Measurements from ENCODE around the gene RUNX2. TPM values are rescaled to one million over a fixed set of nuclear protein-coding genes. Genes with fewer than 3 reads are reported as not detected.

The RUNX2 gene
- total and polyA plus RNA-seq, 4 donors = 1.8 to 6.7 (median 3.2) TPM

DNA sequence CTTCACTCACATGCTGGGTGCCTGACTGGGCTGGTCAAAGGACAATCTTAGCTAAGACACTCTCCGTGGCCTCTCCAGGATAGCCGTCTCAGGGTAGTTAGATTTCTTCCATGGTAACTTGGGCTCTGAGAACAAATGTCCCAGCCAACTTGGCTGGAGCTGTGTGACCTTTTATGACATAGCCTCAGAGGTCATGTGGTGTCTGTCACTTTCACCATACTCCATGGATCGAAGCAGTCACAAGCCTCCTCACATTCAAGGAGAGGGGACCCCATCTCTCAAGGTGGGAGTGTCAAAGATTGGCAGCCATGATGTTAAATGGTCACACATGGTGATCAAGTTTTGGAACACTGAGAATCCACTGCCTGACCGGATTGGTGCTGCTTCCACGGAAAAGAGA is 240.5 kb downstream of the RUNX2 start:
- Histone ChIP-seq H3K9me3 (ENCODE audit: control insufficient read depth in 4 of 4, insufficient read depth in 3 of 4, low read length in 3 of 4) (no peaks in the 10 kb centered on the region), H3K27ac (ENCODE audit: low read depth in 1 of 2, low read length in 1 of 2) (peak overlapping the region in 1 of 2 donors; percentile 9), H3K4me1 (ENCODE audit: control insufficient read depth in 5 of 5, insufficient read depth in 5 of 5, low read length in 5 of 5) (peaks cover 0 to 5% (median 0%) of the 10 kb centered on the region in 5 donors), H3K9ac (ENCODE audit: insufficient read depth in 1 of 2, low read length in 2 of 2) (no peak overlapping the region), H3K36me3 (ENCODE audit: control insufficient read depth in 4 of 4, insufficient read depth in 4 of 4, low read length in 4 of 4) (no peaks in the 10 kb centered on the region), H3K27me3 (ENCODE audit: control insufficient read depth in 3 of 3, insufficient read depth in 3 of 3, low read length in 2 of 3) (no peaks in the 10 kb centered on the region), H3K4me3 (no peak overlapping the region)
- no peak for TF ChIP-seq CTCF (IDR thresholded peaks at IDR 0.05; ENCODE audit: control extremely low read depth, extremely low read depth)
- DNase-seq (no peak), ATAC-seq (ENCODE audit: insufficient read depth, low FRiP score) (no peak)
- WGBS, 2 donors = 91 to 96% methylated on average over 5 of the region's 5 CpGs

GRCh38 chr6:45569210-45569945 is 241.2 kb downstream of the RUNX2 start:
- Histone ChIP-seq H3K4me1 (ENCODE audit: control insufficient read depth in 5 of 5, insufficient read depth in 5 of 5, low read length in 5 of 5) (peaks cover 0 to 3% (median 0%) of the 10 kb centered on the region in 5 donors), H3K36me3 (ENCODE audit: control insufficient read depth in 4 of 4, insufficient read depth in 4 of 4, low read length in 4 of 4) (no peaks in the 10 kb centered on the region), H3K9me3 (ENCODE audit: control insufficient read depth in 4 of 4, insufficient read depth in 3 of 4, low read length in 3 of 4) (no peaks in the 10 kb centered on the region), H3K27ac (ENCODE audit: low read depth in 1 of 2, low read length in 1 of 2) (no peak overlapping the region), H3K4me3 (no peak overlapping the region), H3K27me3 (ENCODE audit: control insufficient read depth in 3 of 3, insufficient read depth in 3 of 3, low read length in 2 of 3) (no peaks in the 10 kb centered on the region), H3K9ac (ENCODE audit: insufficient read depth in 1 of 2, low read length in 2 of 2) (no peak overlapping the region)
- 63 to 84% methylated on average over 6 of the region's 6 CpGs for WGBS, 2 donors
- DNase-seq = peak in 2 of 3 donors; percentile 50 to 51
- no peak for TF ChIP-seq CTCF (IDR thresholded peaks at IDR 0.05; ENCODE audit: control extremely low read depth, extremely low read depth)
- peak; percentile 38 for ATAC-seq (ENCODE audit: insufficient read depth, low FRiP score)

- no peak for ATAC-seq (ENCODE audit: insufficient read depth, low FRiP score)
- WGBS, 2 donors = 67 to 75% methylated on average over 3 of the region's 3 CpGs
- Histone ChIP-seq H3K9me3 (ENCODE audit: control insufficient read depth in 4 of 4, insufficient read depth in 3 of 4, low read length in 3 of 4) (no peaks in the 10 kb centered on the region), H3K27ac (ENCODE audit: low read depth in 1 of 2, low read length in 1 of 2) (no peak overlapping the region), H3K9ac (ENCODE audit: insufficient read depth in 1 of 2, low read length in 2 of 2) (no peak overlapping the region), H3K36me3 (ENCODE audit: control insufficient read depth in 4 of 4, insufficient read depth in 4 of 4, low read length in 4 of 4) (no peaks in the 10 kb centered on the region), H3K4me1 (ENCODE audit: control insufficient read depth in 5 of 5, insufficient read depth in 5 of 5, low read length in 5 of 5) (peaks cover 0 to 6% (median 0%) of the 10 kb centered on the region in 5 donors), H3K27me3 (ENCODE audit: control insufficient read depth in 3 of 3, insufficient read depth in 3 of 3, low read length in 2 of 3) (no peaks in the 10 kb centered on the region), H3K4me3 (no peak overlapping the region)
- no peak for TF ChIP-seq CTCF (IDR thresholded peaks at IDR 0.05; ENCODE audit: control extremely low read depth, extremely low read depth)
- DNase-seq = peak in 1 of 3 donors; percentile 44
Measured at GRCh38 chr6:45571159-45571558, 243.0 kb downstream of the RUNX2 start.

All from lung (tissue), 12 donors.